Measurements from ENCODE around the gene MTUS2.

DNA sequence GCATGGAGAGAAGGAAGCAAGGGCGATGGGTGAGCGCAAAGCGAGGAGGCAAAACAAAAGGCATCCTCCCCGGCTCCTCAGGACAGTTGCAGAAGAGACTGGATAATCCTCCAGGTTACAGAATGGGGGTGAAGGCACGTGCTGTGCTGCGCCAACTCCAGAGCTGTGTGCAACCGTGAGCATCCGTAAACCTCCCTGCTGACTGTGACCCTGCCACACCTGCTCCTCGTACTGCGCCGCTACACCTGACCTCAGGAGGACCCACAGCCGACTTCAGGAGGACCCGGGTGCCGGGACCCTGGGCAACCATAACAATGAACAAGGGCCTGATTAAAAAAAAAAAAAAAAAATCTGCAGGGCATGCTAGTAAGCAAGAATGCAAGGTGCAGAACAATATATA is 706.6 kb downstream of the MTUS2 start:
- TF ChIP-seq, protein P1, sequence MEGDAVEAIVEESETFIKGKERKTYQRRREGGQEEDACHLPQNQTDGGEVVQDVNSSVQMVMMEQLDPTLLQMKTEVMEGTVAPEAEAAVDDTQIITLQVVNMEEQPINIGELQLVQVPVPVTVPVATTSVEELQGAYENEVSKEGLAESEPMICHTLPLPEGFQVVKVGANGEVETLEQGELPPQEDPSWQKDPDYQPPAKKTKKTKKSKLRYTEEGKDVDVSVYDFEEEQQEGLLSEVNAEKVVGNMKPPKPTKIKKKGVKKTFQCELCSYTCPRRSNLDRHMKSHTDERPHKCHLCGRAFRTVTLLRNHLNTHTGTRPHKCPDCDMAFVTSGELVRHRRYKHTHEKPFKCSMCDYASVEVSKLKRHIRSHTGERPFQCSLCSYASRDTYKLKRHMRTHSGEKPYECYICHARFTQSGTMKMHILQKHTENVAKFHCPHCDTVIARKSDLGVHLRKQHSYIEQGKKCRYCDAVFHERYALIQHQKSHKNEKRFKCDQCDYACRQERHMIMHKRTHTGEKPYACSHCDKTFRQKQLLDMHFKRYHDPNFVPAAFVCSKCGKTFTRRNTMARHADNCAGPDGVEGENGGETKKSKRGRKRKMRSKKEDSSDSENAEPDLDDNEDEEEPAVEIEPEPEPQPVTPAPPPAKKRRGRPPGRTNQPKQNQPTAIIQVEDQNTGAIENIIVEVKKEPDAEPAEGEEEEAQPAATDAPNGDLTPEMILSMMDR (IDR thresholded peaks at IDR 0.05; ENCODE audit: low read depth, low read length), result no peak
- TF ChIP-seq POLR2A (IDR thresholded peaks at IDR 0.05; ENCODE audit: extremely low read depth, insufficient read length) (no peak), MYC (IDR thresholded peaks at IDR 0.05; ENCODE audit: low read depth, low read length) (no peak)
- TF ChIP-seq, protein P2, sequence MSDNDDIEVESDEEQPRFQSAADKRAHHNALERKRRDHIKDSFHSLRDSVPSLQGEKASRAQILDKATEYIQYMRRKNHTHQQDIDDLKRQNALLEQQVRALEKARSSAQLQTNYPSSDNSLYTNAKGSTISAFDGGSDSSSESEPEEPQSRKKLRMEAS (IDR thresholded peaks at IDR 0.05; ENCODE audit: low read depth, low read length), result no peak
